Left forelimb (tissue), 1 donor: ENCODE results near the gene TEX19.

ENCODE experiments used
- DNase-seq: peaks from one replicate; pipeline ENCODE4 v3.0.0-alpha.2; 2018; ENCODE audit warnings: low spot score

The TEX19 gene

GRCh38 chr17:82358465-82359350 lies at the start of gene TEX19:
TSS of gene TEX19 (plus strand) at chr17:82359247. CDS start at chr17:82362151, 2,904 bp downstream.
- no peak for DNase-seq

- no peak for DNase-seq
Measured at GRCh38 chr17:82309656-82310570, 49.1 kb upstream of the TEX19 start.

DNA sequence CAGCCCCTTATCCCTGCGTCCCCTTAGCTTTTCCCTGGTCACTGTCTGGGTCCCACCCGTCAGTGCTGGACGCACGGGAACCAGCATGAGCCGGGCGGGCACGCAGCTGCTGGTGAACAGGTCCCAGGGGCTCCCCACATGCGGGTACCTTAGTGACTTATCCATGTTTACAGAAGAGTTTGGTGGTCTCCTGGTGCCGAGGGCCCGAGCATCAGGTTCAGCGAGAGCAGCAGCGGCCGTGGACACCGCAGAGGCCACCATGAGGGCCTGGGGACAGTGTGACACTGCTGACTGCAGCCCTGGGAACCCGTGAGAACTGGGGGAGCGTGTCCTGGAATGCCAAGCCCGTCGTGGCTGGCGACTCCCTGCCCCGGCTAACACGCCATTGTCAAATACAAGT lies 48.2 kb upstream of the TEX19 start:
- no peak for DNase-seq

DNA sequence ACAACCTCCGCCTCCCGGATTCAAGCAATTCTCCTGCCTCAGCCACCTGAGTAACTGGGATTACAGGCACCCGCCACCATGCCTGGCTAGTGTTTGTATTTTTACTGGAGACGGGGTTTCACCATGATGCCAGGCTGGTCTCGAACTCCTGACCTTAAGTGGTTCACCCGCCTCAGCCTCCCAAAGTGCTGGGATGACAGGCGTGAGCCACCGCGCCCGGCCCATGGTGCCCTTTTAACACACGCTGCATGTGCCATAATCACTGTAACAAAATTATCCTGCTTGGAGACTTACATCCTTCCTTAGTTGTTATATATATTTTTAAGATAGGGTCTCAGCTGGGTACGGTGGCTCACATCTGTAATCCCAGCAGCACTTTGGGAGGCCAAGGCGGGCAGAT lies 47.1 kb upstream of the TEX19 start:
- no peak for DNase-seq

- DNase-seq: no peak
Measured at GRCh38 chr17:82313195-82314011, 45.6 kb upstream of the TEX19 start.

DNA sequence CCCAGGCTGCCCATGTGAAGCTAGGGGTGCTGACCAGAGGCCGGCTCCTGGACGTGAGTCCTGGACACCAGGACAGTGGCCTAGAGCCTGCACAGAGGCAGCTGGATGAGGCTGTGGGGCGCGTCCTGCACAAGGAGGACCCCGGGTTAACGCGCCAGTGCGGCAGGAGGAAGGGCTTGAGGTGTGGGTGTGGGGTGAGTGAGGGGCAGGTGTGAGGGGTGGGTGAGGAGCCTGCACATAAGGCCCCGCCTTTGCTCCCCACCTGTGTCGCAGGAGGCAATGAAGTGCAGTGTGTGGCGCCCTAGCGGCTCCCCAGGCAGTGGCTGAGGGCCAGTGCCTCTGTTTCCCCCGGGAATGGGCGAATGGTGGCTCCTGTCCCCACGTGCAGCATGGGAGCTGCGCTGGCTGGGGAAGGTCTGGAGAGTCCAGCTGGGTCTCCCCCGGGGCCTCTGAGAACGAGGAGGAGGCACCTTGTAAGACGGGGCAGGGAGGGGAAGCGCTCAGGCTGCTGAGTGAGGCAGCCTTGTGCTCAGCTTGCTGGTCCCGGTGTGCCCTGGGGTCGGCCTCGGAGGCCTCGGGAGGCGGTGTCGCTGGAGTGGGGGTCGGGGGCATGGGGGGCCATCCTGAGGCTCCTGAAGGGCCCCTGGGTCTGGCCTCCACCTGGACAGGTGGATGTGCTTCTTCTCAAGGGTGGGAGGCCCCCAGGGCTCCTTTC lies 44.9 kb upstream of the TEX19 start:
- no peak for DNase-seq

GRCh38 chr17:82314727-82315605 lies 44.1 kb upstream of the TEX19 start:
- DNase-seq: no peak

- DNase-seq: no peak
Measured at GRCh38 chr17:82315703-82316358, 43.2 kb upstream of the TEX19 start.

- no peak for DNase-seq
Measured at GRCh38 chr17:82316651-82317393, 42.2 kb upstream of the TEX19 start.

DNA sequence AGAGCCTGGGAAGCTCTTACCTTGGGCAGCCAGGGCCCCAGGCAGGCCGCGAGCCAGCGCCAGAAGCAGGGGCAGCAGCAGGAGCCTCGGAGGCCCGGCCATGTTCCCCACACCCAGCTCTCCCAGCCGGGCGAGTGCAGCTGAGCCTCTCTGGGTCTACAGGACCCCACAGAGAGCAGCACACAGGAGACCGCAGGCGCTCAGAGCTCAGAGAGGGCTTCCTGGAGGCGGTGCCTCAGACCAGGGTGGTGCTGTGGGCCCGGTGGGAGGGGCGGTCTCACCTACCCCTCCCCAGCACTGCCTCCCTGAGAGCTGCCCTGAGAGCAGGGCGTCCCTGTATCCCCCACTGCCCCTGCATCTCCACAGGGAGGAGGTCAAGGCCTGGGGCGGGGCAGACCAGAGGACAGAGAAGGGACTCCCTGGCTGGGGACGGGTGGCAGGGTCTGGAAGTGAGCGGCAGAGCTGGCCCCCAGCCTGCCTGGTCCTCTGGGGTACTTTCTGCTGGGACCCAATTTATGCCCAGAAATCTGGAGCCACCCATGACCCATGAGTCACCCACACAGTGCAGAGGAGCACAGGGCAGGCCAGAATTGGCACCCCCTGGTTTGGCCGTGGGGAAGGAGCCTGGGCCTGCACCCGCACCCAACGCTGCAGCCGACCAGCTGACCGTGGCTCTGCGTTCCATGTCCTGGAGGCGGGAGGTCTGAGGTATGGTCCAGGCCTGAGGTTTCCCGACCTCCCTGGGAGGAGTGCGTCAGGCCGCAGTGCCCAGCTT lies 41.5 kb upstream of the TEX19 start, which contains the start of gene CD7:
Gene CD7 (minus strand): TSS at position 215 of the 775 bp plus-strand sequence. CDS start 113 bp downstream, at position 102.
- no peak for DNase-seq

DNA sequence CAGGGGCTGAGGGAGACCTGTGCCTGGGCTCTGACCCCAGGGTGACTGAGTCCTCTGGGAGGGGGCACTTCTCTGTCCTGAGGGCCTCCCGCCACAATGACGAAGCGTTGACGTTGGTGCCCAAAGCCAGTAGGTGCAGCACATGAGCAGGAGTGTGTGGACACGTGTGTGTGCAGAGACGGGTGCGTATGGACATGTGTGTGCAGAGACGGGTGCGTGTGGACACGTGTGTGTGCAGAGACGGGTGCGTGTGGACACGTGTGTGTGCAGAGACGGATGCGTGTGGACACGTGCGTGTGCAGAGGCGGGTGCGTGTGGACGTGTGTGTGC lies 40.9 kb upstream of the TEX19 start:
- no peak for DNase-seq

- DNase-seq: no peak
Measured at GRCh38 chr17:82318772-82319606, 40.1 kb upstream of the TEX19 start.

DNA sequence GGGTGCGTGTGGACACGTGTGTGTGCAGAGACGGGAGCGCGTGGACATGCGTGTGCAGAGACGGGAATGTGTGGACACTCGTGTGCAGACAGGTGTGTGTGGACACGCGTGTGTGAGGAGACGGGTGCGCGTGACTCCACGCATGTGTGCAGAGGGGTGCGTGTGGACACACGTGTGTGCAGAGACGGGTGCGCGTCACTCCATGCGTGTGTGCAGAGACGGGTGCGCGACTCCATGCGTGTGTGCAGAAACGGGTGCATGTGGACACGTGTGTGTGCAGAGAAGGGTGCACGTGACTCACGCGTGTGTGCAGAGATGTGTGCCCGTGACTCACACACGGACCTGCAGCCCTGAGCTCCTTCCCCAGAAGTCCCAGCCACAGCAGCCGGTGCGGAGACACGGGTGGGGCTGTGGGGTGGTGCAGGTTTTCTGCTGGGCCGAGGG lies 39.4 kb upstream of the TEX19 start:
- no peak for DNase-seq

GRCh38 chr17:82320140-82320840 lies 38.8 kb upstream of the TEX19 start:
- no peak for DNase-seq

DNA sequence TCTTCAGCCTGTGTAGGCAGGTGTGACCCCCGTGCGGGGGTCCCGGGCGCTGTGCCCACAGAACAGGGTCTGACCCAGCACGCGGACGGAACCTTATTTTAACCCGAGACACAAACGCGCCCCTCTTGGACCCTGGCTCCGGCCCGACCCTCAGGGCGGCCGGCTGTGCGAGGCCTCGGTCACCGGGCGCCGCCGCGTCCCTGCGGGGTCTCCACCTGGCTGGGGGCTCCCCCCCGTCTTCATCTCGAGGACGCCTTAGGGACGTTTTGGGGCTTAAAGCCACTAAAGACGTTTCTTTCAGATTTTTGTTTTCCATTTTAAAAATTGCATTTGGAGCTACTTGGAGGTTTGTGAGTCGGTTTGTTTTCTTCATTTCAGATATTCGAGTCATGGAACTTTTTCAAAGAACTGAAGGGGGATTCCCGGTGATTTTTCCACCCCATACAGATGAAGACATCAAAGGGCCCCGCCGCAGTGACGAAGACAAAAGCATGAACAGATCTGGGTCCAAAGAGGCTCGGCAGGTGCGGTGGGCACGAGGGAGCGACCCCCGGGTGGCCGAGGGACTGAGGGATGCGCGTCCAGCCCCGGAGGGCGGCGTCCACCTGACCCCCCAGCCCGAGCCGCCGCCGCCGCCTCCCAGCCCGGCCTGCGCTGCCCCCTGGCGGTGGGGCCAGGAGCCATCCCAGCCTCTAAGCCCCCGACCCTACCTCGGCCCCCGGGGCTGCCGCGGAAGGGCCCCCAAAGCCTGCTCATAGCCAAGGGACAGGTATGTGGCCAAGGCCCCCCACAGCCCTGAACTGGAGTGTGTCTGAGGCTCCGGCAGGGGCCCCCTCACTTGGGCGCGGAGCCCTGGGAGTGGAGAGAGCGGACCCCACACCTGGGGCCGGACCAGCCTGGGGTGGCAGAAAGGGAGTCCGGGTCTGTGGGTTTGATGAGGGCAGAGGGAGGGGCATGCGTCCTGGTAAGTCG lies 37.8 kb upstream of the TEX19 start:
- no peak for DNase-seq
